Epithelial cell of esophagus (primary cell): ENCODE measurements around the gene CPHXL.

Experiments used
- DNase-seq: peaks from one replicate; pipeline ENCODE4 v3.0.0; 2010; ENCODE audit warnings: low read depth
- H3K4me3 ChIP-seq: 2 replicates; pipeline ENCODE4 v1.5.1; 2011; ENCODE audit warnings: mild to moderate bottlenecking, low read length, control low read depth
- TF ChIP-seq, protein P1 (sequence below): IDR thresholded peaks from 2 replicates; pipeline ENCODE4 v1.5.1; 2011; ENCODE audit warnings: low read depth, mild to moderate bottlenecking, low read length, control low read depth, inconsistent platforms; ENCODE audit not compliant: insufficient read depth; ENCODE audit errors: missing control alignments

CPHXL gene

DNA sequence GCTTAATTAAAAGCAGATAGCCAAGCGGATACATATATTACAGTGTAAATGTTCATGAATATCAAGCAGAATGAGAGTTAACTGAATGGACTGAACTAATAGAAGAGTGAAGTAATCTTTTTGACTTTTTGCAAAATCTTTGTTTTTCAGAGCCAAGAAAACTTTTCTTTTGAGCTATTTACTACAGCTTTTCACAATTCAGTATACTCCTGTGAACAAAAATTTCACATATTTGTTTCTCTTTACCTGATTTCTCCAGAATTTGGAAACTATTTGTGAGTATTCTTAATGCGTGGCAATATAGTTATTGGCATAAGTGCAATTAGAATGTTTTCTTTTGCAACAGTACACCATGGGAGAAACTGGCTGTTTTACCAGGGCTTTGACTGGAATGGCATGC lies 15.9 kb downstream of the CPHXL start:
- TF ChIP-seq, protein P1, sequence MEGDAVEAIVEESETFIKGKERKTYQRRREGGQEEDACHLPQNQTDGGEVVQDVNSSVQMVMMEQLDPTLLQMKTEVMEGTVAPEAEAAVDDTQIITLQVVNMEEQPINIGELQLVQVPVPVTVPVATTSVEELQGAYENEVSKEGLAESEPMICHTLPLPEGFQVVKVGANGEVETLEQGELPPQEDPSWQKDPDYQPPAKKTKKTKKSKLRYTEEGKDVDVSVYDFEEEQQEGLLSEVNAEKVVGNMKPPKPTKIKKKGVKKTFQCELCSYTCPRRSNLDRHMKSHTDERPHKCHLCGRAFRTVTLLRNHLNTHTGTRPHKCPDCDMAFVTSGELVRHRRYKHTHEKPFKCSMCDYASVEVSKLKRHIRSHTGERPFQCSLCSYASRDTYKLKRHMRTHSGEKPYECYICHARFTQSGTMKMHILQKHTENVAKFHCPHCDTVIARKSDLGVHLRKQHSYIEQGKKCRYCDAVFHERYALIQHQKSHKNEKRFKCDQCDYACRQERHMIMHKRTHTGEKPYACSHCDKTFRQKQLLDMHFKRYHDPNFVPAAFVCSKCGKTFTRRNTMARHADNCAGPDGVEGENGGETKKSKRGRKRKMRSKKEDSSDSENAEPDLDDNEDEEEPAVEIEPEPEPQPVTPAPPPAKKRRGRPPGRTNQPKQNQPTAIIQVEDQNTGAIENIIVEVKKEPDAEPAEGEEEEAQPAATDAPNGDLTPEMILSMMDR, result no peak
- DNase-seq, result no peak
- H3K4me3 ChIP-seq, result no peak overlapping the region

DNA sequence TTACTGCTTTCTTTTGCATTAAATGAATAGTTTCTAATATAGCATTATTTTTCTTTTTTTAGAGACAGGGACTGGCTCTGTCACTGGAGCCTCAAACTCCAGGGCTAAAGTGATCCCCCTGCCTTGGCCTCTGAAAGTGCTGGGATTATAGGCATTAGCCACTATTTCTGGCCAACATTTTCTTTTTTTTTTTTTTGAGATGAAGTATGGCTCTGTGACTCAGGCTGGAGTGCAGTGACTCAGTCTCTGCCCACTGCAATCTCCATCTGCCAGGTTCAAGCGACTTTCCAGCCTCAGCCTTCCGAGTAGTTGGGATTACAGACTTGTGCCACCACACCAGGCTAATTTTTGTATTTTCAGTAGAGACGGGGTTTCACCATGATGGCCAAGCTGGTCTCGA lies 23.0 kb downstream of the CPHXL start:
- TF ChIP-seq, protein P1, result no peak
- DNase-seq, result peak; percentile 45
- H3K4me3 ChIP-seq, result no peak overlapping the region

DNA sequence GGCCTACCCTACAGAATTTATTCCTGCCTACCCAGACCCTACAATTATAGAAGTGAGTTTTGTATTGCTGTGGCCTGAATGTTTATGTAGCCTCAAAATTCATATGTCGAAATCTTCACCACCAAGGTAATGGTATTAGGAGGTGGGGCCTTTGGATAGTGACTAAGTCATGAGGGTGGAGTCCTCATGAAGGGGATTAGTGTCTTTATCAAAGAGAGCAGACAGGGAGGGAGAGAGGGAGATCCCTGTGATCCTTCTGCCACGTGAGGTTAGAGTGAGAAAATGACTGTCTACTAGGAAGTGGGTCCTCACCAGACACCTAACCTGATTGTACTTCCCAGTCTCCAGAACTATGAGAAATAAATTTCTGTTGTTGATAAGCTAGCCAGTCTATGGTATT lies 24.0 kb downstream of the CPHXL start:
- H3K4me3 ChIP-seq, result no peak overlapping the region
- TF ChIP-seq, protein P1, result no peak
- DNase-seq, result peak; percentile 60

DNA sequence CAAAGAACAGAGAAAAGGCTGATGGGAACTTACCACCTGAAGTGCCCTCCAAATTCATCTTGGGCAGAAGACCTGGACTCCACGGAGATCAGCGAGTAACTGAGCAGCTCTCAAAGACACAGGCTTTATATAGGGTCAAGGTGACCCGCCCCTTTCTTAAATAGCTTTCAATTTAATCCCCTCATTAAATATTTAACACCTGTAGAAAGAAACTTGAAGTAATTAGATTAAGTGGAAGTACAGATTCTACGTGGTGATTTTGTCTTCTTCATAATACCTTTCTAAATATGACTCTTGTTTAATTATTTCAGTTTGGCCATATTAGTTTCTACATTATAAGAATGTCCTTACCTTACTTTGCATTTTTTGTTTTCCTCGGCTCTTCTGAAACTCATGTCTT lies 24.9 kb downstream of the CPHXL start, which contains the start of gene DUXB:
Gene DUXB, minus strand, starts transcription at position 101 of the 400 bp plus-strand sequence. Its CDS starts 43 bp downstream, at position 58.
- DNase-seq, result no peak
- TF ChIP-seq, protein P1, result no peak
- no peak within 1 kb of the TSS for H3K4me3 ChIP-seq

DNA sequence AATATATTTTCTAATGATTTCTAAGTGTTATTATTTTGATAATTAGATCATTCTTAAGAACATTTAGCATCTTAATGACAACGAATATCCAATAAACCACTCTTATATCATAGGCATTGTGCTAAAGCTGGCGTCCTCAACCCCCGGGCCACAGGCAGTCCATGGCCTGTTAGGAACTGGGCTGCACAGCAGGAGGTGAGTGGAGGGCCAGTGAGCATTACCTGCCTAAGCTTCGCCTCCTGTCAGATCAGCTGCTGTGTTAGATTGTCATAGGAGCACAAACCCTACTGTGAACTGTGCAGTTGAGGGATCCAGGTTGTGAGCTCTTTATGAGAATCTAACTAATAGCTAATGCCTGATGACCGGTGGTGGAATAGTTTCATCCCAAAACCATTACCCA lies 28.7 kb downstream of the CPHXL start:
- TF ChIP-seq, protein P1, result no peak
- H3K4me3 ChIP-seq, result no peak overlapping the region
- no peak for DNase-seq

DNA sequence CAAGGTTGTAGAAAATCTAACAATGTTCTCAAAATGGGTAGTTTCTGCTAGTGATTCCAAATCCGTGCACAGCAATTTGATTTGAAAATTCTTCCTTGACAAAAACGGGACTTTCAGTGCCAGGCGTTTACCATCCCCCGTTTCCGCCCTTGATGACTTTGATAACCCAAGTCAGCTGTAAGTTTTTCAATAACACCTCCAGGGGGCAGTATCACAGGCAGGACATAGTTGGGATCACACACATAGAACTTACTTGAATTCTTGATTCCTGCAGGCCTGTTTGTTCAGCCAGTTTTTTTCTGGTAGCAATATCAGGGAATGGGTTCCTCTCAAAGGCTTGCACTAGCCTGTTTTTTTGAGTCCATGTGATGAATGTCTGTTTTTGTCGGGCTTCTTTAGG lies 30.6 kb downstream of the CPHXL start:
- no peak overlapping the region for H3K4me3 ChIP-seq
- TF ChIP-seq, protein P1, result no peak
- no peak for DNase-seq

DNA sequence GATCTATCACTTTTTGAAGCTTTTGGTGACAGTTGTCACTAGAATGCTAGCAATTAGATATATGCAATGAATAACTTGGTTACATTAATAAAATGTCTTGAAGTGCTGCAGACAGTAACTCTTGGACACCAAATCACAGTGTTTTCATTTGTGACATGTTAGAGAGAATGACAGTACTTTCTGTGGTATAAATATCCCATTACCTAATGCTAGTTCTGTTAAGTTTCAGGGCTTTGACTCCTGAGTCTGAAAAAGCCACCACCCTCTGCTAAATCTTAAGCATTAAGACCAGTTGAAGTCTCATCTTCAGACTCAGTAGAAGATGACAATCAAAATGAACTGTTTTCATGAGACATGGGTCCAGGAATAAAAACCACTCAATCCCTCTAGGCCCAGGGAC lies 38.9 kb downstream of the CPHXL start:
- TF ChIP-seq, protein P1, result no peak
- no peak for DNase-seq

More for the DNA sequence above, 38.9 kb downstream of the CPHXL start:
- no peak overlapping the region for H3K4me3 ChIP-seq
